Sigmoid colon (tissue), 3 donors: ENCODE data around the gene KCNK18.

Source experiments
- POLR2A ChIP-seq, 2 donors: fragments of 450-650 bp; IDR thresholded peaks; one replicate each; pipeline ENCODE4 v1.6.1; 2016; ENCODE audit warnings: antibody characterized with exemption in 2 of 2, mild to moderate bottlenecking in 2 of 2, moderate library complexity in 2 of 2
- TF ChIP-seq, protein P1 (sequence below), 4 experiments: fragments of 450-650 bp in 3 of 4; fragments of 200-600 bp in 1 of 4; IDR thresholded peaks; one replicate each; pipeline ENCODE4 v1.5.1; 2016 to 2019; ENCODE audit warnings: antibody characterized with exemption in 4 of 4, mild to moderate bottlenecking in 3 of 4, moderate library complexity in 2 of 4

DNA sequence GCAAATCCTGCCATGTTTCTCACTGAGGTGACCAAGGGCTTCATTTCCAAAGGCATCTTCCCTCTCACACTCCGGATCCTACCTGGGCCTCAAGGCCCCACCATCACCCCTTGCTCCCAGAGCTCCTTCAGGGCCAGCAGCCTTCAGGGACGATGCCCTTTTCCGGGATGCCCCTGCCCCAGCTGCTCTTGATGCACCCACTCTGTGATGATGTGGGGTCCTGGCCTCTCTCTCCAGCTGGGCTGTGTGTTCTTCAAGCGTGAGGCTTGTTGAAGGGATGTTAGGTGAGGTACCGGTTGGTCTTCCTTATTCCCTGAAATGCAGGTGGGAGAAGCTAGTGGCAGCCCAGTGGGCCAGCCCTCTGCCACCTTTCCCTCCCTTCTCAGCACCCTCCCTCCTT is 25.3 kb downstream of the KCNK18 start:
- TF ChIP-seq, protein P1, sequence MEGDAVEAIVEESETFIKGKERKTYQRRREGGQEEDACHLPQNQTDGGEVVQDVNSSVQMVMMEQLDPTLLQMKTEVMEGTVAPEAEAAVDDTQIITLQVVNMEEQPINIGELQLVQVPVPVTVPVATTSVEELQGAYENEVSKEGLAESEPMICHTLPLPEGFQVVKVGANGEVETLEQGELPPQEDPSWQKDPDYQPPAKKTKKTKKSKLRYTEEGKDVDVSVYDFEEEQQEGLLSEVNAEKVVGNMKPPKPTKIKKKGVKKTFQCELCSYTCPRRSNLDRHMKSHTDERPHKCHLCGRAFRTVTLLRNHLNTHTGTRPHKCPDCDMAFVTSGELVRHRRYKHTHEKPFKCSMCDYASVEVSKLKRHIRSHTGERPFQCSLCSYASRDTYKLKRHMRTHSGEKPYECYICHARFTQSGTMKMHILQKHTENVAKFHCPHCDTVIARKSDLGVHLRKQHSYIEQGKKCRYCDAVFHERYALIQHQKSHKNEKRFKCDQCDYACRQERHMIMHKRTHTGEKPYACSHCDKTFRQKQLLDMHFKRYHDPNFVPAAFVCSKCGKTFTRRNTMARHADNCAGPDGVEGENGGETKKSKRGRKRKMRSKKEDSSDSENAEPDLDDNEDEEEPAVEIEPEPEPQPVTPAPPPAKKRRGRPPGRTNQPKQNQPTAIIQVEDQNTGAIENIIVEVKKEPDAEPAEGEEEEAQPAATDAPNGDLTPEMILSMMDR (IDR thresholded peaks at IDR 0.05), result no peak
- TF ChIP-seq POLR2A (IDR thresholded peaks at IDR 0.05), result no peak
